IMR-90 (cell line): ENCODE data around the gene SOX6. TPM values are rescaled to one million over a fixed set of nuclear protein-coding genes. Genes with fewer than 3 reads are reported as not detected.

ENCODE experiments used
- ATAC-seq: fragments of 200-7000 bp; cut with Tn5 transposase; 2 replicates; pipeline ENCODE4 v1.9.1; 2020; ENCODE audit warnings: low read depth, mild to moderate bottlenecking, moderate library complexity
- BruUV-seq: library from RNA; stranded (reverse); fragments of 400-500 nt; replicated peaks from 2 replicates; lab custom pipeline; 2021; lab: Mats Ljungman, UMichigan
- CTCF ChIA-PET: fragments of 300-600 bp; formaldehyde crosslinking; extraction: SDS; loops from one replicate; lab custom pipeline; 2021; ENCODE audit warnings: antibody characterized with exemption; lab: Yijun Ruan, JAX
- POLR2A ChIA-PET: fragments of 300-600 bp; sonication (Branson Sonifier 250); formaldehyde crosslinking; loops from one replicate; lab custom pipeline; 2022; ENCODE audit warnings: antibody characterized with exemption; ENCODE audit not compliant: unreplicated experiment; lab: Charles Lee
- DNase-seq: peaks from one replicate; pipeline ENCODE4 v3.0.0; 2013
- H2AFZ ChIP-seq: replicated peaks from 2 replicates; pipeline ENCODE3; 2013; ENCODE audit warnings: low read length, mild to moderate bottlenecking; ENCODE audit not compliant: poor library complexity
- H2AK5ac ChIP-seq: 2 replicates; pipeline ENCODE4 v1.6.1; 2013; ENCODE audit warnings: low read depth, low read length, inconsistent platforms
- H2AK9ac ChIP-seq: replicated peaks from 2 replicates; pipeline ENCODE3; 2013; ENCODE audit warnings: mild to moderate bottlenecking, low read depth, low read length, moderate library complexity; ENCODE audit not compliant: poor library complexity
- H2BK120ac ChIP-seq: 2 replicates; pipeline ENCODE4 v1.6.1; 2013; ENCODE audit warnings: low read depth, low read length, inconsistent platforms
- H2BK15ac ChIP-seq: 3 replicates; pipeline ENCODE4 v1.6.1; 2013; ENCODE audit warnings: low read depth, low read length, inconsistent platforms
- H2BK20ac ChIP-seq: 2 replicates; pipeline ENCODE4 v1.6.1; 2013; ENCODE audit warnings: low read depth, mild to moderate bottlenecking, inconsistent platforms, low read length, moderate library complexity
- H2BK5ac ChIP-seq: 2 replicates; pipeline ENCODE4 v1.6.1; 2013; ENCODE audit warnings: mild to moderate bottlenecking, low read depth, low read length, inconsistent platforms; ENCODE audit not compliant: poor library complexity, severe bottlenecking
- H3K14ac ChIP-seq: replicated peaks from 2 replicates; pipeline ENCODE4 v1.6.1; 2013; ENCODE audit warnings: low read depth, low read length, inconsistent platforms
- H3K18ac ChIP-seq: 2 replicates; pipeline ENCODE4 v1.6.1; 2013; ENCODE audit warnings: low read depth, low read length, control low read depth
- H3K23ac ChIP-seq: 2 replicates; pipeline ENCODE4 v1.6.1; 2013; ENCODE audit warnings: low read depth, low read length, inconsistent platforms
- H3K27ac ChIP-seq: 2 replicates; pipeline ENCODE4 v1.5.1; 2013; ENCODE audit warnings: mild to moderate bottlenecking, control low read depth, low read length; ENCODE audit not compliant: insufficient read depth
- H3K27me3 ChIP-seq: 2 replicates; pipeline ENCODE4 v1.6.1; 2013; ENCODE audit warnings: low read length; ENCODE audit not compliant: control insufficient read depth, insufficient read depth
- H3K36me3 ChIP-seq: 2 replicates; pipeline ENCODE4 v1.6.1; 2013; ENCODE audit warnings: low read length, mixed read lengths; ENCODE audit not compliant: control insufficient read depth, insufficient read depth
- H3K4ac ChIP-seq: 2 replicates; pipeline ENCODE4 v1.6.1; 2013; ENCODE audit warnings: low read depth, low read length, inconsistent platforms
- H3K4me1 ChIP-seq: 2 replicates; pipeline ENCODE4 v1.6.1; 2013; ENCODE audit warnings: low read length, mixed read lengths; ENCODE audit not compliant: control insufficient read depth, insufficient read depth
- H3K4me2 ChIP-seq: 2 replicates; pipeline ENCODE4 v1.6.1; 2013; ENCODE audit warnings: low read depth, mild to moderate bottlenecking, control low read depth, low read length, moderate library complexity
- H3K4me3 ChIP-seq: 2 replicates; pipeline ENCODE4 v1.5.1; 2013; ENCODE audit warnings: low read depth, mild to moderate bottlenecking, control low read depth, low read length, moderate library complexity; ENCODE audit not compliant: insufficient read depth
- H3K56ac ChIP-seq: 2 replicates; pipeline ENCODE4 v1.6.1; 2013; ENCODE audit warnings: low read length, inconsistent platforms; ENCODE audit not compliant: insufficient read depth; ENCODE audit errors: extremely low read depth
- H3K79me1 ChIP-seq, 2 experiments: 2 replicates each; pipeline ENCODE4 v1.6.1; 2013; ENCODE audit warnings: low read length in 2 of 2, inconsistent platforms in 1 of 2, low read depth in 1 of 2
- H3K9ac ChIP-seq: 2 replicates; pipeline ENCODE4 v1.6.1; 2013; ENCODE audit warnings: low read depth, low read length, control low read depth
- H3K9me1 ChIP-seq: 2 replicates; pipeline ENCODE4 v1.6.1; 2013; ENCODE audit warnings: low read length, inconsistent platforms; ENCODE audit not compliant: insufficient read depth
- H3K9me3 ChIP-seq: 2 replicates; pipeline ENCODE4 v1.6.1; 2013; ENCODE audit warnings: low read length; ENCODE audit not compliant: control insufficient read depth, insufficient read depth
- H4K20me1 ChIP-seq: 2 replicates; pipeline ENCODE4 v1.6.1; 2013; ENCODE audit warnings: low read length, inconsistent platforms; ENCODE audit not compliant: insufficient read depth
- H4K5ac ChIP-seq: 2 replicates; pipeline ENCODE4 v1.6.1; 2013; ENCODE audit warnings: mild to moderate bottlenecking, low read depth, low read length, control low read depth
- H4K8ac ChIP-seq, 2 experiments: 2 replicates each; pipeline ENCODE4 v1.6.1; 2013; ENCODE audit warnings: low read depth in 2 of 2, low read length in 2 of 2, control low read depth in 1 of 2, inconsistent platforms in 1 of 2
- H4K91ac ChIP-seq: 2 replicates; pipeline ENCODE4 v1.6.1; 2013; ENCODE audit warnings: low read depth, low read length, inconsistent platforms; ENCODE audit not compliant: insufficient read depth
- BHLHE40 ChIP-seq: fragments of 150-350 bp; IDR thresholded peaks from 2 replicates; pipeline ENCODE4 v1.6.1; 2016; ENCODE audit warnings: mild to moderate bottlenecking, low read depth, low read length
- MAFK ChIP-seq: IDR thresholded peaks from 2 replicates; pipeline ENCODE4 v1.6.1; 2012; ENCODE audit warnings: low read depth, low read length, improper control_type of control experiment
- dilution Hi-C: fragments of 300-500 bp; cut with HindIII; formaldehyde crosslinking; loops from one replicate; pipeline ENCODE4 v1.14.3; 2018; ENCODE audit warnings: low sequenced_read_pairs; ENCODE audit not compliant: unreplicated experiment
- in situ Hi-C: fragments of 300-500 bp; cut with MboI; formaldehyde crosslinking; loops from 3 replicates; pipeline ENCODE4 v1.14.3; 2019; ENCODE audit warnings: low sequenced_read_pairs, inconsistent platforms, mixed read lengths
- intact Hi-C: fragments of 100-400 bp; cut with micrococcal nuclease; formaldehyde crosslinking; loops from 2 replicates; pipeline ENCODE4 v1.10.0; 2022
- polyA plus RNA-seq, 3 experiments: library from polyadenylated mRNA; depleted of rRNA; stranded (reverse); fragments of >200 nt; gene quantifications; 2 replicates each; pipeline ENCODE4 v1.2.3, GENCODE V29; 2012; ENCODE audit warnings: low replicate concordance in 1 of 3
- total RNA-seq: library from RNA; depleted of rRNA; stranded (reverse); fragments of >200 nt; gene quantifications from 2 replicates; pipeline ENCODE4 v1.2.3, GENCODE V29; 2012

The SOX6 gene
- total and polyA plus RNA-seq, 2 of the 4 experiments (the other 2 are of a cell fraction): 1.7 to 7.7 TPM

GRCh38 chr11:16385099-16385498, 28.8 kb upstream of the SOX6 start:
- BruUV-seq: no TSS peak
- CTCF ChIA-PET: interaction anchor here (0.6 kb wide), 1 partner anchor 13 kb away, joined by 3 read pairs; no protein-coding TSS in a partner anchor

More at GRCh38 chr11:16385099-16385498, 28.8 kb upstream of the SOX6 start:
- intact Hi-C loops: loop anchor here (5.0 kb wide), 1 partner anchor 33 kb away; no protein-coding TSS in a partner anchor
- Histone ChIP-seq H3K27me3 (no peaks in the 10 kb centered on the region), H4K20me1 (no peaks in the 10 kb centered on the region), H3K23ac (peak overlapping the region; percentile 24; the same call in 1 of the 2 replicates), H4K5ac (0 out of 2 replicates have a peak overlapping the region, but pooled peaks have one; percentile 37), H2BK20ac (peak overlapping the region; percentile 44; the same call in 1 of the 2 replicates), H3K9ac (no peak overlapping the region), H2BK120ac (peak overlapping the region; percentile 50; the same call in 1 of the 2 replicates), H2AFZ (no peak overlapping the region), H3K18ac (peak overlapping the region; percentile 20; the same call in 1 of the 2 replicates), H3K14ac (no peak overlapping the region), H4K91ac (no peak overlapping the region), H3K36me3 (no peaks in the 10 kb centered on the region), H3K27ac (no peak overlapping the region), H3K4ac (0 out of 2 replicates have a peak overlapping the region, but pooled peaks have one; percentile 29), H3K9me3 (no peaks in the 10 kb centered on the region), H3K79me1 (no peaks in the 10 kb centered on the region), H2AK5ac (no peak overlapping the region), H3K4me2 (no peak overlapping the region), H3K9me1 (peaks cover 2% of the 10 kb centered on the region; the same call in 1 of the 2 replicates), H3K4me3 (no peak overlapping the region), H3K4me1 (peaks cover 5% of the 10 kb centered on the region), H2BK15ac (no peak overlapping the region), H4K8ac (peak overlapping the region in 1 of 2 experiments; percentile 28; a peak in 1 of 4 replicates), H2AK9ac (no peak overlapping the region), H3K56ac (no peak overlapping the region), H2BK5ac (peak overlapping the region; percentile 51)
- in situ Hi-C loops: no loop called here
- TF ChIP-seq BHLHE40 (no peak), MAFK (peak; percentile 65)
- no peak for DNase-seq
- POLR2A ChIA-PET: no interaction called here
- ATAC-seq: no peak
- dilution Hi-C loops: no loop called here
